Adrenal gland (tissue), 12 donors: Measurements from ENCODE around the gene PARP11. TPM values are rescaled to one million over a fixed set of nuclear protein-coding genes. Genes with fewer than 3 reads are reported as not detected.

Experiments used
- DNase-seq, 7 donors: peaks; one replicate each; pipeline ENCODE4 v3.0.0-alpha.2; 2019 to 2020
- H3K27ac ChIP-seq, 5 donors: fragments of 200-600 bp; sonication (generic) in 4 of 5; 1 replicate in 3 of 5; 2 replicates in 2 of 5; pipeline versions ENCODE4 v1.5.1 to v1.8.0; 2016 to 2020; ENCODE audit warnings: mild to moderate bottlenecking in 1 of 5
- H3K27me3 ChIP-seq: fragments of 200-600 bp; 2 replicates; pipeline ENCODE4 v1.8.0; 2021
- H3K36me3 ChIP-seq, 2 donors: fragments of 200-600 bp; replicated peaks in 1 of 2; 1 replicate in 1 of 2; 2 replicates in 1 of 2; pipeline versions ENCODE4 v1.5.1 to v1.8.0; 2018 to 2022
- H3K4me1 ChIP-seq, 2 donors: fragments of 200-600 bp; replicated peaks in 1 of 2; 1 replicate in 1 of 2; 2 replicates in 1 of 2; pipeline versions ENCODE4 v1.5.1 to v1.8.0; 2018 to 2021
- H3K4me3 ChIP-seq, 4 donors: fragments of 200-600 bp; sonication (generic) in 3 of 4; one replicate each; pipeline ENCODE4 v1.5.1; 2016 to 2018
- H3K9me3 ChIP-seq, 3 donors: fragments of 200-600 bp; sonication (generic) in 1 of 3; replicated peaks in 1 of 3; 1 replicate in 2 of 3; 2 replicates in 1 of 3; pipeline versions ENCODE4 v1.5.1 to v1.8.0; 2016 to 2021
- POLR2A ChIP-seq, 2 donors: fragments of 450-650 bp; IDR thresholded peaks; one replicate each; pipeline ENCODE4 v1.6.1; 2017; ENCODE audit warnings: antibody characterized with exemption in 2 of 2, mild to moderate bottlenecking in 2 of 2, moderate library complexity in 1 of 2
- WGBS, 4 donors: extraction: QIAGEN DNeasy Blood & Tissue Kit in 2 of 4; methylation state at CpG; one replicate each; pipeline versions ENCODE4 v1.1.5 to v1.1.7; 2013 to 2017; 5-methylcytosine and 5-hydroxymethylcytosine counted together
- intact Hi-C, 2 donors: fragments of 100-400 bp; cut with DNase I; formaldehyde crosslinking; loops; one replicate each; pipeline versions ENCODE4 v1.14.1 to v1.15.0; 2022 to 2023
- polyA plus RNA-seq, 3 donors: library from polyadenylated mRNA; stranded (reverse); fragments of 200-250 nt in 2 of 3; fragments of 350-450 nt in 1 of 3; fragmentation: Illumina TruSeq in 1 of 3; extraction: RNeasy Lipid Tissue Mini Kit (QIAGEN cat#74804) in 1 of 3; gene quantifications; one replicate each; pipeline ENCODE4 v1.2.3, GENCODE V29; 2013 to 2014
- total RNA-seq, 9 donors: library from RNA; depleted of rRNA in 4 of 9; stranded (reverse); fragments of >200 nt in 4 of 9; fragments of 120-200 nt in 1 of 9; fragmentation: NEBNext Ultra II Directional in 1 of 9; extraction: Animal tissue kit (Norgen Biotek cat#: 25700) in 1 of 9; gene quantifications; one replicate each; pipeline versions ENCODE4 v1.1.0 to v1.2.4, GENCODE V29; 2013 to 2023
- TF ChIP-seq, protein P1 (sequence below), 6 experiments: fragments of 450-650 bp in 4 of 6; fragments of 200-600 bp in 2 of 6; sonication (generic) in 1 of 6; IDR thresholded peaks; 1 replicate in 5 of 6; 2 replicates in 1 of 6; pipeline versions ENCODE4 v1.5.1 to v1.8.0; 2016 to 2021; ENCODE audit warnings: antibody characterized with exemption in 6 of 6, mild to moderate bottlenecking in 2 of 6, moderate library complexity in 1 of 6
- donor health status: healthy with polysubstance abuse.
- donor health status: Bipolar disorder and iron deficiency.
- donor health status: DM: yes; HTN: yes; CAD: no.
- donor health status: DM: no; HTN: no; CAD: no.
- donor health status: DM: no; HTN: no; CAD: no.
- donor health status: DM: yes; HTN: yes; CAD: no.

Gene PARP11
- total and polyA plus RNA-seq, 12 donors: 2.8 to 29.8 (median 16.8) TPM

DNA sequence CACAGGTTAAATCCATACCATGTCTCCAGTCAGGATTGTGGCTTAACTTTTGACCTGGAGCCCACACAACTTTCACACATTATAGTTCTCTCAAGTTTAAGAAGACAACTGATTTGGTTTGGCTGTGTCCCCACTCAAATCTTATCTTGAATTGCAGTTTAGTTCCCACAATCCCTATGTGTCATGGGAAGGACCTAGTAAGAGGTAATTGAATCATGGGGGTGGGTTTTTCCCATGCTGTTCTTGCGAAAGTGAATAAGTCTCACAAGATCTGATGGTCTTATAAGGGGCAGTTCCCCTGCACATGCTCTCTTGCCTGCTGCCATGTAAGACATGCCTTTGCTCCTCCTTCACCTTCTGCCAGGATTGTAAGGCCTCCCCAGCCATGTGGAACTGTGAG lies 38.2 kb upstream of the PARP11 start:
- no peak for TF ChIP-seq POLR2A (IDR thresholded peaks at IDR 0.05)
- TF ChIP-seq, protein P1, sequence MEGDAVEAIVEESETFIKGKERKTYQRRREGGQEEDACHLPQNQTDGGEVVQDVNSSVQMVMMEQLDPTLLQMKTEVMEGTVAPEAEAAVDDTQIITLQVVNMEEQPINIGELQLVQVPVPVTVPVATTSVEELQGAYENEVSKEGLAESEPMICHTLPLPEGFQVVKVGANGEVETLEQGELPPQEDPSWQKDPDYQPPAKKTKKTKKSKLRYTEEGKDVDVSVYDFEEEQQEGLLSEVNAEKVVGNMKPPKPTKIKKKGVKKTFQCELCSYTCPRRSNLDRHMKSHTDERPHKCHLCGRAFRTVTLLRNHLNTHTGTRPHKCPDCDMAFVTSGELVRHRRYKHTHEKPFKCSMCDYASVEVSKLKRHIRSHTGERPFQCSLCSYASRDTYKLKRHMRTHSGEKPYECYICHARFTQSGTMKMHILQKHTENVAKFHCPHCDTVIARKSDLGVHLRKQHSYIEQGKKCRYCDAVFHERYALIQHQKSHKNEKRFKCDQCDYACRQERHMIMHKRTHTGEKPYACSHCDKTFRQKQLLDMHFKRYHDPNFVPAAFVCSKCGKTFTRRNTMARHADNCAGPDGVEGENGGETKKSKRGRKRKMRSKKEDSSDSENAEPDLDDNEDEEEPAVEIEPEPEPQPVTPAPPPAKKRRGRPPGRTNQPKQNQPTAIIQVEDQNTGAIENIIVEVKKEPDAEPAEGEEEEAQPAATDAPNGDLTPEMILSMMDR (IDR thresholded peaks at IDR 0.05): no peak
- no peak overlapping the region for H3K27ac ChIP-seq
- DNase-seq: no peak
- no peaks in the 10 kb centered on the region for H3K4me1 ChIP-seq
- H3K27me3 ChIP-seq: peaks cover 5% of the 10 kb centered on the region
- WGBS, 4 donors: 94 to 100% (median 97%) methylated on average over 1 of the region's 1 CpG
- intact Hi-C loops: no loop called here
- no peaks in the 10 kb centered on the region for H3K36me3 ChIP-seq
- no peak overlapping the region for H3K4me3 ChIP-seq
- no peaks in the 10 kb centered on the region for H3K9me3 ChIP-seq

DNA sequence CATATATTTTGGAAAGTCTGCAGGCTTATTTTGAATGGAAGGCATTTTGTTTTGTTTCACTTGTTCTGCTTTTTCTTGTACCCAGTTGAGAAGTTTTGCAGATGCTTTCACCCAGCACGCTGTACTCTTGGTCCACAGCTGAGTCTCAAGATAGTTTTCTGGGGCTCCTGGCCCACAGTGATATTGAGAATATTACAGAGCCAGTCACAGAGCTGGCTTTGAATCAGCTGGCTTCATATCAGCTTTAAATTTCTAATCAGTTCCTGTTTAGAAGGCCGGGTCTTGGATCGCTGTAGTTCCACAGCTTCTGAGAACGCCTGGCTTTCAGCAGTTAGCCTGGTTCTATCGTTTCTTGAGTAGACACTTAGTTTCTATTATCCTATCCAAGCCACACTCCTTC lies 32.5 kb upstream of the PARP11 start:
- 86 to 88% (median 88%) methylated on average over 5 of the region's 5 CpGs for WGBS, 4 donors
- H3K36me3 ChIP-seq: no peaks in the 10 kb centered on the region
- DNase-seq: no peak
- H3K4me3 ChIP-seq: no peak overlapping the region
- no peak overlapping the region for H3K27ac ChIP-seq
- intact Hi-C loops: no loop called here
- H3K4me1 ChIP-seq: no peaks in the 10 kb centered on the region
- peaks cover 5% of the 10 kb centered on the region for H3K27me3 ChIP-seq
- H3K9me3 ChIP-seq: no peaks in the 10 kb centered on the region
- TF ChIP-seq POLR2A (IDR thresholded peaks at IDR 0.05): no peak
- TF ChIP-seq, protein P1 (IDR thresholded peaks at IDR 0.05): no peak

DNA sequence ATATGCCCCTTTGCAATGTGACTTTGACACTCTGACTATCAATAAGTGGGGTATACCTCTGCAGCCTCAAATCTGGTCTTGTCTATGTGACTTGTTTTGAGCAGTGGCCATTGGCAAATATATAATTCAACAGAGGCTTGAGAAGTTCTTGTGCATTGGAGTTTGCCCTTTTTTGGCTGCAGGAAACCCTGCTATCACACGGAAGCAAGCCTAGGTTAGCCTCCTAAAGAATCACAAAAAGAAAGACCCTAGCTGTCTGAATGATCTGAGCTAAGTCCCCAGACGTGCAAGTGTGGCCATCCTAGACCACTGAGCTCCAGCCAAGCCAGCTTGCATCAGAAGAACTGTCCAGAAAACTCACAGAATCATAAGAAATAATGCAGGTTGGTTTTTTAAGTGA lies 31.8 kb upstream of the PARP11 start:
- H3K27ac ChIP-seq: no peak overlapping the region
- intact Hi-C loops: no loop called here
- H3K36me3 ChIP-seq: no peaks in the 10 kb centered on the region
- H3K27me3 ChIP-seq: peaks cover 5% of the 10 kb centered on the region
- H3K4me3 ChIP-seq: no peak overlapping the region
- TF ChIP-seq POLR2A (IDR thresholded peaks at IDR 0.05): no peak
- TF ChIP-seq, protein P1 (IDR thresholded peaks at IDR 0.05): no peak
- no peaks in the 10 kb centered on the region for H3K4me1 ChIP-seq
- 55 to 70% (median 61%) methylated on average over 2 of the region's 2 CpGs for WGBS, 4 donors
- no peaks in the 10 kb centered on the region for H3K9me3 ChIP-seq
- no peak for DNase-seq

DNA sequence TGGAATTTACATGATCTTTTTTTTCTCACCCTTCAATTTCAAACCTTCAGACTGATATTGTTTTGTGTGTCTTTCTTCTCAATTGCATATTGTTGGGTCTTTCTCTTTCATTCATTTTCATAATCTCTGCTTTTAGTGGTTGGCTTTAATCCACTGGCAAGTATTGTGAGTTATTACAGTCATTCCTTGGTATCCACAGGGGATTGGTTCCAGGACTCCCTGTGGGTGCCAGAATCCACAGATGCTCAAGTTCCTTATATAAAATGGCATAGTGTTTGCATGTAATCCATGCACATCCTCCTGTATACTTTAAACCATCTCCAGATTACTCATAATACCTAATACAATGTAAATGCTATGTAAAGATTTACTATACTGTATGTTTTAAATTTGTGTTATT lies 29.7 kb upstream of the PARP11 start:
- no peak for TF ChIP-seq POLR2A (IDR thresholded peaks at IDR 0.05)
- TF ChIP-seq, protein P1 (IDR thresholded peaks at IDR 0.05): no peak
- Histone ChIP-seq H3K9me3 (no peaks in the 10 kb centered on the region), H3K27me3 (peaks cover 5% of the 10 kb centered on the region)

More for the DNA sequence above, 29.7 kb upstream of the PARP11 start:
- Histone ChIP-seq H3K36me3 (no peaks in the 10 kb centered on the region), H3K4me3 (no peak overlapping the region), H3K27ac (no peak overlapping the region), H3K4me1 (no peaks in the 10 kb centered on the region)
- intact Hi-C loops: no loop called here
- DNase-seq: no peak
